IMR-90 (cell line): ENCODE data around the gene NLRP1. TPM values are rescaled to one million over a fixed set of nuclear protein-coding genes. Genes with fewer than 3 reads are reported as not detected.

Experiments used
- polyA plus RNA-seq, 3 experiments: library from polyadenylated mRNA; depleted of rRNA; stranded (reverse); fragments of >200 nt; gene quantifications; 2 replicates each; pipeline ENCODE4 v1.2.3, GENCODE V29; 2012; ENCODE audit warnings: low replicate concordance in 1 of 3
- total RNA-seq: library from RNA; depleted of rRNA; stranded (reverse); fragments of >200 nt; gene quantifications from 2 replicates; pipeline ENCODE4 v1.2.3, GENCODE V29; 2012; rRNA removed

The NLRP1 gene
- total and polyA plus RNA-seq, 2 of the 4 experiments (the other 2 are of a cell fraction), result 134 to 340 TPM

Other genes starting within 250 kb of the NLRP1 start
- 80.5 and 83.7 TPM in 2 replicates for gene NUP88, start 164.8 kb downstream of the NLRP1 start, total RNA-seq
- 57.0 and 63.2 TPM in 2 replicates for gene NUP88, start 164.8 kb downstream of the NLRP1 start, polyA plus RNA-seq (2012; rRNA removed)
- gene RPAIN, start 164.3 kb downstream of the NLRP1 start, total RNA-seq, result 28.7 and 40.0 TPM in 2 replicates
- gene RPAIN, start 164.3 kb downstream of the NLRP1 start, polyA plus RNA-seq (2012; rRNA removed), result 29.0 and 34.9 TPM in 2 replicates
- gene C1QBP, start 145.4 kb downstream of the NLRP1 start, total RNA-seq, result 173 and 267 TPM in 2 replicates
- gene C1QBP, start 145.4 kb downstream of the NLRP1 start, polyA plus RNA-seq (2012; rRNA removed), result 156 and 172 TPM in 2 replicates
- 13.1 and 14.0 TPM in 2 replicates for gene DHX33, start 115.5 kb downstream of the NLRP1 start, total RNA-seq
- 16.1 and 17.2 TPM in 2 replicates for gene DHX33, start 115.5 kb downstream of the NLRP1 start, polyA plus RNA-seq (2012; rRNA removed)
- gene DERL2, start 98.3 kb downstream of the NLRP1 start, total RNA-seq, result 27.4 and 52.8 TPM in 2 replicates
- 44.1 and 44.2 TPM in 2 replicates for gene DERL2, start 98.3 kb downstream of the NLRP1 start, polyA plus RNA-seq (2012; rRNA removed)
- gene MIS12, start 97.9 kb downstream of the NLRP1 start, total RNA-seq, result 11.7 and 18.1 TPM in 2 replicates
- 5.7 and 7.5 TPM in 2 replicates for gene MIS12, start 97.9 kb downstream of the NLRP1 start, polyA plus RNA-seq (2012; rRNA removed)